Parathyroid adenoma (tissue), 2 donors: ENCODE measurements around the gene NHSL1.

Source experiments
- H2AFZ ChIP-seq: fragments of 300-600 bp; sonication (generic); one replicate; pipeline ENCODE4 v1.7.0; 2017; ENCODE audit warnings: antibody characterized with exemption, mild to moderate bottlenecking
- H3K27ac ChIP-seq: fragments of 300-600 bp; sonication (generic); one replicate; pipeline ENCODE4 v1.7.0; 2017
- H3K27me3 ChIP-seq: fragments of 300-600 bp; sonication (generic); one replicate; pipeline ENCODE4 v1.7.0; 2017; ENCODE audit warnings: low read length; ENCODE audit not compliant: control insufficient read depth, insufficient read depth
- H3K36me3 ChIP-seq: fragments of 300-600 bp; sonication (generic); one replicate; pipeline ENCODE4 v1.7.0; 2017; ENCODE audit warnings: low read length; ENCODE audit not compliant: control insufficient read depth, insufficient read depth
- H3K4me1 ChIP-seq: fragments of 300-600 bp; sonication (generic); one replicate; pipeline ENCODE4 v1.7.0; 2017; ENCODE audit warnings: control low read depth
- H3K4me2 ChIP-seq: fragments of 300-600 bp; sonication (generic); one replicate; pipeline ENCODE4 v1.7.0; 2017; ENCODE audit warnings: low read length
- H3K4me3 ChIP-seq: fragments of 300-600 bp; sonication (generic); one replicate; pipeline ENCODE4 v1.7.0; 2017; ENCODE audit warnings: low read depth, low read length
- H3K79me2 ChIP-seq: fragments of 300-600 bp; sonication (generic); one replicate; pipeline ENCODE4 v1.7.0; 2017; ENCODE audit warnings: control low read depth
- H3K9ac ChIP-seq: fragments of 300-600 bp; sonication (generic); one replicate; pipeline ENCODE4 v1.7.0; 2017; ENCODE audit warnings: mild to moderate bottlenecking
- H3K9me3 ChIP-seq: fragments of 300-600 bp; sonication (generic); one replicate; pipeline ENCODE4 v1.7.0; 2017; ENCODE audit warnings: low read length; ENCODE audit not compliant: control insufficient read depth
- CTCF ChIP-seq: fragments of 300-600 bp; sonication (generic); IDR thresholded peaks from one replicate; pipeline ENCODE4 v1.7.0; 2017; ENCODE audit warnings: antibody characterized with exemption, mild to moderate bottlenecking
- donor health status: primary hyperparathyroidism.

Gene NHSL1

GRCh38 chr6:138421608-138422007 is 77.7 kb downstream of the NHSL1 start:
- Histone ChIP-seq H2AFZ (no peak overlapping the region), H3K36me3 (no peaks in the 10 kb centered on the region), H3K9me3 (no peaks in the 10 kb centered on the region), H3K27me3 (no peaks in the 10 kb centered on the region), H3K4me3 (no peak overlapping the region), H3K4me1 (no peaks in the 10 kb centered on the region), H3K4me2 (no peak overlapping the region), H3K9ac (no peak overlapping the region), H3K27ac (no peak overlapping the region), H3K79me2 (no peaks in the 10 kb centered on the region)
- TF ChIP-seq CTCF = no peak

- Histone ChIP-seq H3K36me3 (no peaks in the 10 kb centered on the region), H3K79me2 (no peaks in the 10 kb centered on the region), H2AFZ (no peak overlapping the region), H3K27ac (no peak overlapping the region), H3K4me2 (no peak overlapping the region), H3K9ac (no peak overlapping the region), H3K4me1 (no peaks in the 10 kb centered on the region), H3K9me3 (no peaks in the 10 kb centered on the region), H3K4me3 (no peak overlapping the region), H3K27me3 (no peaks in the 10 kb centered on the region)
- TF ChIP-seq CTCF = no peak
Observed at GRCh38 chr6:138421089-138421488, 78.2 kb downstream of the NHSL1 start.

GRCh38 chr6:138420356-138420755 is 78.9 kb downstream of the NHSL1 start:
- no peak for TF ChIP-seq CTCF
- no peaks in the 10 kb centered on the region for H3K79me2 ChIP-seq
- H2AFZ ChIP-seq = no peak overlapping the region
- no peak overlapping the region for H3K9ac ChIP-seq
- no peaks in the 10 kb centered on the region for H3K27me3 ChIP-seq
- no peak overlapping the region for H3K4me2 ChIP-seq
- H3K4me3 ChIP-seq = no peak overlapping the region
- H3K4me1 ChIP-seq = no peaks in the 10 kb centered on the region
- no peaks in the 10 kb centered on the region for H3K36me3 ChIP-seq
- H3K9me3 ChIP-seq = no peaks in the 10 kb centered on the region
- H3K27ac ChIP-seq = no peak overlapping the region

GRCh38 chr6:138419766-138420165 is 79.5 kb downstream of the NHSL1 start:
- H3K4me3 ChIP-seq = no peak overlapping the region
- no peak overlapping the region for H3K9ac ChIP-seq
- no peak for TF ChIP-seq CTCF
- H3K79me2 ChIP-seq = no peaks in the 10 kb centered on the region
- no peak overlapping the region for H3K27ac ChIP-seq
- H3K36me3 ChIP-seq = no peaks in the 10 kb centered on the region
- H3K4me1 ChIP-seq = no peaks in the 10 kb centered on the region
- H3K9me3 ChIP-seq = no peaks in the 10 kb centered on the region
- H2AFZ ChIP-seq = no peak overlapping the region
- H3K27me3 ChIP-seq = no peaks in the 10 kb centered on the region
- H3K4me2 ChIP-seq = no peak overlapping the region

GRCh38 chr6:138418118-138418742 is 81.1 kb downstream of the NHSL1 start:
- Histone ChIP-seq H3K9ac (no peak overlapping the region), H3K4me3 (no peak overlapping the region), H3K36me3 (no peaks in the 10 kb centered on the region), H3K9me3 (no peaks in the 10 kb centered on the region), H3K4me1 (no peaks in the 10 kb centered on the region), H3K27ac (no peak overlapping the region), H3K79me2 (no peaks in the 10 kb centered on the region), H3K27me3 (no peaks in the 10 kb centered on the region), H3K4me2 (no peak overlapping the region), H2AFZ (no peak overlapping the region)
- TF ChIP-seq CTCF = no peak
